GM18907 (cell line): ENCODE data around the gene STON1.
"Not testable (repeated sequence)": the region's sequence is repeated elsewhere in the genome, so short reads cannot be mapped to it uniquely, and the experiment has no call there.

Source experiments
- ATAC-seq: cut with Tn5 transposase; IDR thresholded peaks from one replicate; pipeline ENCODE4 v1.9.1; 2021; ENCODE audit warnings: mild to moderate bottlenecking, moderate library complexity; ENCODE audit not compliant: unreplicated experiment

Gene STON1, protein sequence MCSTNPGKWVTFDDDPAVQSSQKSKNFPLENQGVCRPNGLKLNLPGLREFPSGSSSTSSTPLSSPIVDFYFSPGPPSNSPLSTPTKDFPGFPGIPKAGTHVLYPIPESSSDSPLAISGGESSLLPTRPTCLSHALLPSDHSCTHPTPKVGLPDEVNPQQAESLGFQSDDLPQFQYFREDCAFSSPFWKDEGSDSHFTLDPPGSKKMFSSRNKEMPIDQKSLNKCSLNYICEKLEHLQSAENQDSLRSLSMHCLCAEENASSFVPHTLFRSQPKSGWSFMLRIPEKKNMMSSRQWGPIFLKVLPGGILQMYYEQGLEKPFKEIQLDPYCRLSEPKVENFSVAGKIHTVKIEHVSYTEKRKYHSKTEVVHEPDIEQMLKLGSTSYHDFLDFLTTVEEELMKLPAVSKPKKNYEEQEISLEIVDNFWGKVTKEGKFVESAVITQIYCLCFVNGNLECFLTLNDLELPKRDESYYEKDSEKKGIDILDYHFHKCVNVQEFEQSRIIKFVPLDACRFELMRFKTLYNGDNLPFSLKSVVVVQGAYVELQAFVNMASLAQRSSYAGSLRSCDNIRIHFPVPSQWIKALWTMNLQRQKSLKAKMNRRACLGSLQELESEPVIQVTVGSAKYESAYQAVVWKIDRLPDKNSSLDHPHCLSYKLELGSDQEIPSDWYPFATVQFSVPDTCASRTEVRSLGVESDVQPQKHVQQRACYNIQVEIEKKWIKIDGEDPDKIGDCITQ

DNA sequence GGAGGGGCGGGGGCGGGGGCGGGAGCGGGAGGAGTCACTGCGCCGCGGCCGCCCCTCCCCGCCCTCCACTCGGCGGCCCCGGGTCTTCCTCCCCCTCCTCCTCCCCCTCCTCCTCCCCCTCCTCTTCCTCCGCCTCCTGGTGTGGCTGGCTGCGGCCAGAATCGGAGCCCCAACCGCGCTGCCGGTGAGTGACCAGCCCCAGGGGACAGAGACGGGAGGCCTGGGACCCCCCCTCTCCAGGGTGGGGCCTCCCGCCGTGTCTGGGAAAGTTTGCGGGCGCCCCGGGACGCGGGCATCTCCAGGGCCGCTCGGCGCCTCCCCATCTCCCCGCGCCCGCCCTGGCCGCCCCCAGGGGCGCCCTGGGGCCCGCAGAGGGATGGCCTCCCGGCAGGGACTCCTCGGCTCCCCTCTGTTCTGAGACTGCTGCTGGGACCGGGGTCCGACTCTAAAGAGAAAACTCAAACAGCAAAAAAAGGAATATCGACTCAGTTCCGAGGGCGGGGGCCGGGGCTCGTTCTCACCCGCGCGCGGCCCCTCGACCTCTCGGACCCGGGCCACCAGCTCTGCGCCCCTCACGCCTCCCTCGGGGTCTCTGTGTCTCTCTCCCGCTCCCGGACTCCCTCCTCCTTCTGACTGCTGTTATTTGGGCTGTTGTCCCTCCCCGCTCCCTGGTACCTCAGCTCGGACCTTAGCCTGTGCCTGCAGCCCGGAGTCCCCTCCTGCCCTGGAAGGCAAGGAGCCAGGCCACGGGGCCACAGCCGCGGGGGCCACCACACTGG is at the start of gene STON1:
STON1 (plus strand) TSS at position 122 of the 779 bp plus-strand sequence. CDS start 50,480 bp downstream, outside the sequence.
- ATAC-seq, result peak; percentile 62

DNA sequence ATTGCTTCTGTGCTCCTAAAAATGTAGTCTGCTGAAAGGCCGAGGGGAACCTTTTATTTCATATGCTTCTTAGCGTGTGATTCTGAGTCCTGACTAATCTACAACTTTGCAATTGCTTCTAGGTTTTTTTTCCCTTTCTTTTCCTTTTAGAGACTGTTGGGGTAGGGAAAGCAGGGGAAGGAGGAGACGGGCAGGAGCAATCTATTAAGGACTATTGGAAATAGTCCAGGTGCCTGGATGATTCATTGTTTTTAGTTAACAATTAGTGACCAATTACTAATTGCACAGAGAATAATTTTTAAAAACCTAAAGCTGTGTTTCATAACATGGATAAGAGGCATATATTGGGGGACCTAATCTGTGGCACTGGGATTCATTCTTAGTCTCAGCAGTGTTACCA is 49.4 kb upstream of the STON1 start:
- no peak for ATAC-seq

DNA sequence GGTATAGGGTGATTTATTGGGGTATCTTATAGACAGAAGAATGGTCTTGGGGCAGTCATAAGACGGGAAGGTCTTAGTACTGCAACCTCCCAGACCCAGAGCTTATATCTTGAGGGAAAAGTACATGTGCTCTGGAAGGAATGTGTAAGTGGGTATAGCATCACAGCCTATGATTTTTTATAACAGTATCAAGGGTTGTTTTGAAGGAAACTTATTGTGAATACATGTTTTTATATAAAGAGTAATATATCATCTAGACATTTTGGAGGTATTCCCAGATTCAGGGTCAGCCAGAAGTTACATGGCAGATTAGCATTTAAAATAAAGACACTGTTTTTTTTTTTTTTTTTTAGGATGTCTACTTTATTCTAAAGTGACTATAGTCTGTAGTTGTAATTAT is 47.6 kb upstream of the STON1 start:
- ATAC-seq, result no peak

DNA sequence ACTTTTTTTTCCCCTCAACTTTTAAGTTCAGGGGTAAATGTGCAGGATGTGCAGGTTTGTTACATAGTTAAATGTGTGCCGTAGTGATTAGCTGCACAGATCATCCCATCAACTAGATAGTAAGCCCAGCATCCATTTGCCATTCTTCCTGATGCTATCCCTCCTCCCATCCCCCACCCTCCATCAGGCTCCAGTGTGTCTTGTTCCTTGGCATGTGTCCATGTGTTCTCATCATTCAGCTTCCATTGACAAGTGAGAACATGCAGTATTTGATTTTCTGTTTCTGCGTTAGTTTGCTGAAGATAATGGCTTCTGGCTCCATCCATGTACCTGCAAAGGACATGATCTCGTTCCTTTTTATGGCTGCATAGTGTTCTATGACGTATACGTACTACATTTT is 47.2 kb upstream of the STON1 start:
- ATAC-seq, result no peak

DNA sequence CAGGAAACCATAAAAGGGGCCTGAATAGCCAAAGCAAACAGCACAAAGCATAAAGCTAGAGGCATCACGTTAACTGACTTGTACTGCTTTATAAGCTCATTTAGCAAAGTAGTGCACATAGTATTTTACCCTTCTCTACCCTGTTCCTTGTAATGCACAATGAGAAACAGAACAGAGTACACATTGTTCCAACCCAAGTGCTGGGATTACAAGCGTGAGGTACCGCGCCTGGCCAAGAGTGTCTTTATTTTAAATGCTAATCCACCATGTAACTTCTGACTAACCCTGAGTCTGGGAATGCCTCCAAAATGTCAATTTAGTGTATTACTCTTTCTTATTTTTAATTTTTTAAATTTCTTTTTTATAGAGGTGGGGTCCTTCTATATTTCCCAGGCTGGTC is 46.4 kb upstream of the STON1 start:
- ATAC-seq, result no peak

DNA sequence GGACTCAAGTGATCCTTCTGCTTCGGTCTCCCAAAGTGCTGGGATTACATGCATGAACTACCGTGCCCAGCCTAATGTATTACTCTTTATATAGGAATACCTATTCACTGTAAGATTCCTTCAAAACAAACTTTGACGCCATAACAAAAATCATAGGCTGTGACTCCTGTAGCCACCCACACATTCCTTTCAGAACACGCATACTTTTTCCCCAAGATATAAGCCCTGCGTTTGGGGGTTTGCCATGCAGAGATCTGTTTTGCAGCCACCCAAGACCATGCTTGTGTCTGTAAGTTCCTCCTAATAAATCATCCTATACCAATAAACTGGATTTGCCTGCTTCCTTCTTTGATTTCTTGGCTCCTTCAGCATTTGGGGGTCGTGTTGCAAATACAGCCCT is 46.0 kb upstream of the STON1 start:
- ATAC-seq, result no peak

DNA sequence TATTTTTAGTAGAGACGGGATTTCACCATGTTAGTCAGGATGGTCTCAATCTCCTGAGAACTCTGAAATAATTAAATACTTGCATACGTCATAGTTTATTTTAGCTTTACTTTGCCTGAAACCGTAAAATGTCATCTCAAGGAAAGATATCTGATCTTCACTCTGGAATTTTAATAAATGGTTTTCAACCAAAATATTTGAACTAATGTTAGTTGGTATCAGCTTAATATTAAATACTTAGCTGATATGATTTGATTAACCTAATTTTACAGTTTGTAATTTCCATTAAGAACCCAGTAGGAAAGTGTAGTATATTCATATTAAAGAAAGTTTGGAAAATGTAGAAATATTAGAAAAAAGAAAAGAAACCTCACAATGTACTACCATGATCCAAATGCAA is 41.4 kb upstream of the STON1 start:
- no peak for ATAC-seq

GRCh38 chr2:48496849-48497248 is 33.1 kb upstream of the STON1 start:
- ATAC-seq, result no peak

- no peak for ATAC-seq
Measured at GRCh38 chr2:48504647-48505327, 25.2 kb upstream of the STON1 start.

GRCh38 chr2:48507111-48507510 is 22.8 kb upstream of the STON1 start:
- ATAC-seq, result no peak

DNA sequence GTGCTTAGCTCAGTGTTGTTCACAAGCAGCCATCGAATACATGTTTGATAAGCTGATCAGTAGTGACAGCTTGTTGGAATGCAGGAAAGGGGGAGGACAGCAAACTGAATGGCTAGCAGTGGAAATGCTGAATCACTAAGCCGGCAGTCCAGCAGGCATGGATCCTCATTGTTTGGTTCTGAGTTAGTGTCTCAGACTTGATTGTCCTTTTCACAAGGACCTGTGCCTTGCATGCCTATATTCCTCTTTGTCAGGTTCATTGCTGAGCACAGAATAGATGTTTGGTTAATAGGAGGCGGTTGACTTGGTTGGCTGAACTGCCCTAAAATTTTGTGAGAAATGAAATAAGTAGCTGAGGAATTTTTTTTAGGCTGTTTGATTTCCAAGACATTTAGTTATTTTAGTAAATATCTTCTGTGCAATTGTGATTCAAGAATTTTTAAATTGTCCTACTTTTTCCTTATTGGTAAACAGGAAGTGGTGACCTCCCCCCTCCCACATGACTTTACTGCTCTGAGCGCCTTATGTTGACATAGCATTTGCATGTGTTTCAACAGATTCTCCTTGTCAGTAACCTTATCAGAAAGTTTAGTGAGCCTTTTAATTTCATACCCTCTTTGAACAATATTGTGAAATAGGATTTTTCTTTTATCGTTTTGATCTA is 21.4 kb upstream of the STON1 start:
- no peak for ATAC-seq

DNA sequence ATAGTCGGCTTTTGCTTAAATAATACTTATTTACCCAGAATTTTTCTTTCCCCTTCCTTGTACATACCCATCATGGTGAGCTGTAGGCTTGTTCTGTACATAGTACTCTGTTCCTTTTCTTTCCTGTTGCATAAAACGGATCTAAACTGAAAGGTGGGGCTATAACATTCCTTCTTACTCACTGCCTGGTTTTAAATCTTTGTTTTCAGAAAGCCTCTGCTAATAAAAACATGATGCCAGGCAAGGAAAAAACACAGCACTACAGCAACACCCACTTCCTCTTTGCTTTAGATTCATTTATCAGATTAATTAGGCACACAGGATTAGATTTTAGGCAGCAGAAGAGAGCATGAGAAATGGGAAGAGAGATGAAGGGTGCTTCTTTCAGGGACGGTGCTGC is 19.6 kb upstream of the STON1 start:
- no peak for ATAC-seq

- no peak for ATAC-seq
Measured at GRCh38 chr2:48511849-48512470, 18.0 kb upstream of the STON1 start.

DNA sequence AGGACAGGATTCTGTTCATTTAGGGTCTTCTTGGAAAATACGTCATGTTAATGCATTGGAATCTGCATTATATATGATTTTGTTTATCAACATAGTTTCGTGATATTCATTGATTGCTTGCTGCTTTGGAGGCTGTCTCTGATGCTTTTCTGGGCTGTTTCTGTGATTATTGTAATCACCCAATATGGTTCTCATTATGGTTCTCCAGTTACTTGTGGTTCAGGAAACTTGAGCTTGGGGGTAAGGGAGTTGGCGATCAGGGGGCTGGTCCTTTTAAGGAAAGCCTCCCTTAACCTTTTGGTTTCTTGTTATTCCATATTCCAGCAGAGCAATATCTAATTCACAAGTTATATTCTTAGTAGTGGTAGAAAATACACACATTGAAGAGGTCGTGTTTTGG is 17.4 kb upstream of the STON1 start:
- no peak for ATAC-seq

DNA sequence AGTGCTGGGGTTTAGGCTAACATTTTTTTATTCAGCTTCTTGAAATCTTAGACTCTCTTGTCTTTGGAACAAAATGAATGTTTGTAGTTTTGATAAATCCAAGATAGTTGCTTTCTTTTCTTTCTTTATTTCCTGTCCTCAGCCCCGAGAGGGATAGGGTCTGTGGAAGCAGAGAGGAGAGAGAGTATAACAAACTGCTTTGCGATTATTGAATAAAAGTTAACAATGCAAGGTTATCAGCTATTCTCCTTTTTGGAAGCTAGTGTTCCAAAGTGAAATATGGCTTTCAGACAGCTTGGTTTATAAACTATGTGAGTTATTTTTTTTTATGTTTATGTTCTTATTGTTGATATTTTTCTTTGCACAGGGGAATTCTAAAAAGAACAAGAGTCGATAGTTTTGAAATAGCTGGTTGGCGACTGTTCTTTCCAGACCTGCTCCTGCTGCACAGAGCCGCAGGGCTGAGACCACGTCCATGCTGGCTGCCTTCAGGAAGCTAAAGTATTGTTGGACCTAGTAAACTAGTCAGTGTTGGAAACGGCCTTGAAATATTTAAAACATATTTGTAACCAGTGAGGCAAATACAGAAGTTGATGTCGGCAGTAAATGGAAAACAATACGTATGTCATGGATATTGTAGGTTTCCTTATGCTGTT is 15.5 kb upstream of the STON1 start:
- ATAC-seq, result no peak

DNA sequence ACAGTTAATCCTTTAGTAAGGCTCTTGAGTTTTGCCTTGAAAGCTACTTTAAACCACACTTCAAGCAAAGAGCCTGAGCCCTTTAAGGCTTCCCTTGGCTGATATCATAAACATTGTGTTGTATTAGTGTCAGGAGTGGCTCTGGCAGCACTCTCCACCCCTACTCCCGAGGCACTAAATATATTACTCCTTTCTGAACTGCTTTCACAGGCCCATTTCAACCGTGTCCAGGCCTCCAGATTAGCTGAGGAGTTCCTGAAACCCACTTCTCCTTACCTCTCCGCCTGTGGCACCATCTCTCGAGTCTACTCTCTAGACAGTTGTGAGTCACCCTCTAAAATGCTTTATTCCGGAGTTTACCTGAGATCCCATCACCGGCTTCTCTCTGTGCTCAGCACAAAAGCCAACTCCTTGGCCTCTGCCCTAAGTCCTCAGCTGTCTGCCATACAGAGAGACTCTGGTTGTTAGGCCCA is 14.4 kb upstream of the STON1 start:
- no peak for ATAC-seq

- no peak for ATAC-seq
Measured at GRCh38 chr2:48519593-48519992, 10.4 kb upstream of the STON1 start.

DNA sequence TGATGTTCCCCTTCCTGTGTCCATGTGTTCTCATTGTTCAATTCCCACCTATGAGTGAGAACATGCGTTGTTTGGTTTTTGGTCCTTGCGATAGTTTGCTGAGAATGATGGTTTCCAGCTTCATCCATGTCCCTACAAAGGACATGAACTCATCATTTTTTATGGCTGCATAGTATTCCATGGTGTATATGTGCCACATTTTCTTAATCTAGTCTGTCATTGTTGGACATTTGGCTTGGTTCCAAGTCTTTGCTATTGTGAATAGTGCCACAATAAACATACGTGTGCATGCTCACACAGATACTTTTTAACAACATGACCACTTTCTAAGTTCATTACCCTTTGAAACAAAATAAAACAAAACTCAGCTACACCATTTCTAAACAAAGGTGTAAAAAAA is 5.2 kb upstream of the STON1 start:
- ATAC-seq, result not testable (repeated sequence)

GRCh38 chr2:48525269-48525943 is 4.5 kb upstream of the STON1 start:
- no peak for ATAC-seq
